ENCODE data around the gene LRRC36.

DNA sequence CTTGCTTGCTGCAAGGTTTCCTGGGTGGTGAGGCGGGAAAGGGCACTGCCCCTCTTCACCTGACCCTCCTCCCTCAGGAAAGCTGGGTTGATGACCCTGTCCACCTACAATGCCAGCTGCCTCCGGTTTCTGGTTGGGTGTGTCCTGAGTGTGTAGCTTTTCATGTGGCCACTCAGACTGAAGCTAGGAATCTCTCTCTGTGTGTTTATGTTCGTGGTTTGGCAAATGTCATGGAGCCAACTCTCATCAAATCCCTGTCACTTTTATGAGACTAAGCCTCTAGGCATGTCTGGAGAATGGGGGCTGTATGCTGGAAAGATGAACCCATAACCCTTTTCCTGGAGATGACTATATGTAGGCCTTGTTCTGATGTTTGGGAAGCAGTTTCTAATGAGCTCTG, 30.2 kb upstream of the LRRC36 start:
- TF ChIP-seq CTCF (IDR thresholded peaks at IDR 0.05; ENCODE audit: low read length): no peak
- TF ChIP-seq EZH2 (optimal IDR thresholded peaks at IDR 0.05; ENCODE audit: low read depth, low read length): no peak
